NCI-H2081 (cell line): ENCODE measurements around the gene RNF114.
A peak's percentile ranks its signal among the peaks of the same experiment; 100 is the strongest.
"Not testable (repeated sequence)": the region's sequence is repeated elsewhere in the genome, so short reads cannot be mapped to it uniquely, and the experiment has no call there.

Source experiments
- DNase-seq, 2 experiments: peaks; one replicate each; lab custom pipeline; 2025; lab: John Stamatoyannopoulos, UW

RNF114 gene

DNA sequence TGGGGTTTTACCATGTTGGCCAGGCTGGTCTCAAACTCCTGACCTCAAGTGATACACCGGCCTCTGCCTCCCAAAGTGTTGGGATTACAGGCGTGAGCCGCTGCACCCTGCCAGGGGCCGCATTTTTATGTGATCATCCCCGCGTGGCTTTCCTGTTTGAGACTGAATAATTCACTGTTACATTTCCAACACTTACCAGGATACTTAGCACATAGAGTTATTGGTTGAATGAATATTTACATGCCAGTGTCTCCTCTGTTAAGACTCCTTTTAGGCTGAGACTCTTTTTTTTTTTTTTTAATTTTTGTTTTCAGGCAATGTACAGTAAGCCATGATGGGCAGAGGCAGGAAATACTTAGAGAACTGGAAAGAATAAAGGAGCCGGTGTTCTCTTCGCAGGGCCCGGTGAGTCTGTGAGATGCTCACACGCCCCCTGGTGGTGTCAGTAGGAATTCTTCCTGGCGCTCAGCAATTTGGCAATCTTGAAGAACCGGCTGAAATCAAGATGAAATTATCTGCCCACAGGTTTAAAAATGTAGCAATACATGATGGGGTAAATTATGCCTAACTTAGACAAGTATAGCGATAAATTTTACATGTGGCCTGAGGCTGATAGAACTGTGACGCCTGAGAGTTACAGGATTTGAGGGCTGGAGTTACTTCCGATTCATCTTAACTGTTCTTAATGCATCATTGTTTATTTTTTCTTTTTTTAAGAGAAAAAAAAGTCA is 7.6 kb upstream of the RNF114 start:
- peak; percentile 79 to 82 for DNase-seq

DNA sequence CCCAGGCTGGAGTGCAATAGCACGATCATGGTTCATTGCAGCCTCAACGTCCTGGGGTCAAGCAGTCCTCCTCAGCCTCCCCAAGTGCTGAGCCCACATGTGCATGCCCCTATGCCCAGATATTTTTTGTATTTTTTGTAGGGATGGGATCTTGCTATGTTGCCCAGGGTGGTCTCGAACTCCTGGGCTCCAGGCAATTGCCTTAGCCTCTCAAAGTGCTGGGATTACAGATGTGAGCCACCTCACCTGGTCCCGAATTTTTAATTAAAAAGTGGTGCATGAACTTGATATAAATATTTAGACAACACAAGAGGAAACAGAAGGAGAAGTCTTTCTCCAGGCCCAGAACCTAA is 7.1 kb upstream of the RNF114 start:
- DNase-seq: no peak

DNA sequence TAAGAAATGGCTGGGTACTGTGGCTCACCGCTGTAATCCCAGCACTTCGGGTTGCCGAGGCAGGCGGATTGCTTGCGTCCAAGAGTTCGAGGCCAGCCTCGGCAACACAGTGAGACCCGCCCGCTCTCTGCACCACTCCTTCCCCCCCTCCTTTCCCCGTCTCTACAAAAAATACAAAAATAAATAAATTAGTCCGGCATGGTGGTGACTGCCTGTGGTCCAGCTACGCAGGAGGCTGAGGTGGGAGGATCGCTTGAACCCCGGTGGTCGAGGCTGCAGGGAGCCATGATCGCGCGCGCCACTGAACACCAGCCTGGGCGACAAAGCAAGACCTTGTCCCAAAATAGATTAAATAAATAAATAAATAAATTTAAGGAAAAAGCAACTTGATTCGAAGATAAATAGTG is 448 bp upstream of the RNF114 start:
- peak in 1 of 2 experiments; percentile 46 for DNase-seq

DNA sequence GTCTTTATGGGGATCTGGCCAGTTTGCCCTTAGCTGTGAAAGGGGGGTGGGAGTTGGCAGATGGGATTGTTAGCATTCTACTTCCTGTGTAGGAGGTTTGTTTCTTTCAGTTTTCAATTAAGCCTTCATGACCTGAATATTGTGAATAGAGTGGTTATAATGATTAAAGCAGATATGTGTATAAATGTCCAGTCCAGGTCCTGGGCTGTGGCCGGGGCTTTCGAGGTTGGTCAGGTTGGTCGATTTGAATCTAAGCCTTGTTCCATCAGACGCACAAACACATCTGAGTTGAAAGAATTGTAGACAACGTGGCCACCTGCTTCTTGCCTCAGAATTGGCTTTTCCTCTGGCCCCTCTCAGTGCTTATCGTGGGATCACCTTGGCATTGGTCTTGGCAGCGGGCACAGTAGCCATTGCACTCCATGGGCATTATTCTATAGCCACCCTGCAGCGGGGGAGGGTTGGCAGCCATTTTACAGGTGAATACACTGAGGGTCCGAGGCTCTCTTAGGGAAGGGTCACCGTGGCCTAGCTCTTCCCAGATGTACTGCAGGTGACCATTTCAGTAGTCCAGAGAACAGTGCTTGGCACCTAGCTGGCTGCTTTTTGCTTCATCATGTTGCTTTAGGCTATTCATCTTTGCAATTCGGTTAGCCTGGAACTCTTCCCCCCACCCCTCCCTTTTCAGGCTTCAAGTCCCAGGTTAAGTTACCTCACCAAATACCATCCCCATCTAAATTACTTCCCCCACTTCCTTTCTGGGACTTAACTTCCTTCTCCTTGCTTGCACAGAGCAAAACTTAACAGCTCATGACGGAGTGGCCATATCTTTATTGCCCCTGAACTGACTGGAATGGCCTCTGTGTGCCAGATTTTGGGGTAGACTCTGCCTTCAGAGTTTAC is 1.1 kb downstream of the RNF114 start:
- DNase-seq: no peak

DNA sequence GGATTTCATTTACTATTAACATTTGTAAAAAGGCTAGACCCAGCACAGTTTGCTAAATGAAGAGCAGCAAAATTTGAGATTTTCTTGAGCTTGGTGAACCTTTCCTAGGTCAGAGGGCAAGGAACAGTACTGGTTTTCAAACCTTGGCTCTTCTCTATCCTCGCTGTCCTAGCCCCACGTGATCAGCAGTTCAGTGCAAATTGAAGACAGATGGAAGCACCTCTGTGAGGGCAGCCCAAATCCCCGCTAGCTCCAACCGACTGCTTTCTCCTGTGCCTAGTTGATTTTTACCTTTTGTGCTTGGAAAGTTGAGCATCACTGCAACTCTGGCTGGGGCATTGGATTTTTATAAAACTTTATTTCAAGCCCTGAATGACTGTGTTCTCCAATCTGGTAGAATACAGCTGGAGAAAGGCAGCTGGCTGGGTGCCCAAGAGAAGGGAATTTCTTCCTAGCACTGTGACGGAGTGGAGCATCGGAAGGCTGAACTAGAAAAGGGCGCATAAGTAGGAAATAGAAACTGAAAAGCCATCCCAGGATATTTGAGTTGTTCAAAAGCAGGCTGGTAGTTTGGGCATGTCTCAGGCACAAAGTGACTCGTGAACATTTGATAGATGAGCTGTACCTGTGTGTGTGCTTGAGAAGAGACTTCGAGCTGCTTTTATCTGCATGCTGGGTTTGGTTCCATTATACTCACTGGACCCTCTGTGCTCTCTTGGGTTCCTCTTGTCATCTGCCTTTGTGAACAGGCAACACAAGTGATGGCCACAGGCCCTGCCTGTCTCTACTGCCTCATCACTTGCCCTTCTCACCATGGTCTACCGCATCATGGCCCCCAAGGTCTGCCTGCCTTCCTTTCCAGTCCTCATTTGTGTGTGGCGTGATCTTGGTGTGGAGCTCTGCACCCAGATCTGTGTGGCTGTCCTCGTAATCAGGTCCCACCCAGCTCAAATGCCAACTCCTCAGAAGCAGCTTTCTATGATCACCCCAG is 2.3 kb downstream of the RNF114 start:
- no peak for DNase-seq

DNA sequence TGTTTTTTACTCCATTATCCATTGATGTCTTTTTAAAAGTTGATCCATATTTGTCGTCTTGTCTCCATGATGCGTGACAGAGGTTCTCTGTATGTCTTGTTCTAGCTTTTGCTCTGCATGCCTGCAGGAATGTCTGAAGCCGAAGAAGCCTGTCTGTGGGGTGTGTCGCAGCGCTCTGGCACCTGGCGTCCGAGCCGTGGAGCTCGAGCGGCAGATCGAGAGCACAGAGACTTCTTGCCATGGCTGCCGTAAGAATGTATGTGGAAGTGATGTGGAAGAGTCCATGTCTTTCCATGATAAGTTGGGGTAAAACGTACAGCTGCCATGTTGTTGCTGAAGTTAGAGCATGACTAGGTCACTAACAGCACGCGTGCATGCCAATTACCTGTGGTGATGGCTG is 5.3 kb downstream of the RNF114 start:
- no peak for DNase-seq

DNA sequence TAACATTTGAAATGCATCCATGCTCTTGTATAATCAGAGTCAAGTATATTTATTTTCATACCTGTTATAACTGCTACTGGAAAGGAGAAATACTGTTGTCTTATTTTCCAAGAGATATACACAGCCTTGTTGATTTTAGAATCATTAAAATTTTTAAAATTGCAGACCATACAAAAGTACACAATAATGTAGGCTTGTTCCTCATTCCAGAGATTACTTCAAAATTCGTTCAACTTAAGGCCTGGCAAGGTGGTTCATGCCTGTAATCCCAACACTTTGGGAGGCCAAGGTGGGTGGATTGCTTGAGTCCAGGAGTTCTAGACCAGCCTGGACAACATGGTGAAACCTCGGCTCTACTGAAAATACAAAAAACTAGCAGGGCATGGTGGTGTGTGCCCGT is 6.1 kb downstream of the RNF114 start:
- DNase-seq: no peak

DNA sequence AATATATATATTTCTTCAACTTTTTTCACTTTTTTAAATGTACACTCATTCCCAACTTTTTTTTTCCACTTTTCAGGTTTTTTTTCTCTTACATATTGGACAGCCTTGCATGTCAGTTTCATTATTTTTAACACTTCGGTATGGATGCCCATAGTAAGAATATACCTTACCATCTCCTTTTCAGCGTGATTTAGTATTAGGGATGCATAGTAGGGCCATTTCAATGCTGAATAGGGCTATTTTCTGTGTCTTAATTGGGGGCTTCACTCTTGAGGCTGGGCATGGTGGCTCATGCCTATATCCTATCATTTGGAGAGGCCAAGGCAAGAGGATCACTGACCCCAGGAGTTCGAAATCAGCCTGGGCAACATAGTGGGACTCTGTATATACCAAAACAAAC is 6.7 kb downstream of the RNF114 start:
- DNase-seq: no peak

DNA sequence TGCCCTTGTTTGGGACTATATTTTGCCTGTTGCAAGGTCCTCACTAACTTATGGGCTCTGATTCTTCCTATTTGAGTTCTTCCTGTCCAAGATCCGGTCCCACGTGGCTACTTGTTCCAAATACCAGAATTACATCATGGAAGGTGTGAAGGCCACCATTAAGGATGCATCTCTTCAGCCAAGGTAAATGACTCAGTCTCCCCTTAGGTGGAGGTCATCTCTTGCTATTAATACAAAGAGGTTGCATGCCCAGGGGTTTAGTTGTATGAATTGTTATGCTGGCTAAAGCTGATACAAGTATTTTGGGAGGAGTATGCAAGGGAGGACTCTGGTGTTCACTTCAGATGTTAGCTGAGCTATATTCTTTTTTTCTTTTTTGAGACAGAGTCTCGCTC is 9.1 kb downstream of the RNF114 start:
- no peak for DNase-seq

DNA sequence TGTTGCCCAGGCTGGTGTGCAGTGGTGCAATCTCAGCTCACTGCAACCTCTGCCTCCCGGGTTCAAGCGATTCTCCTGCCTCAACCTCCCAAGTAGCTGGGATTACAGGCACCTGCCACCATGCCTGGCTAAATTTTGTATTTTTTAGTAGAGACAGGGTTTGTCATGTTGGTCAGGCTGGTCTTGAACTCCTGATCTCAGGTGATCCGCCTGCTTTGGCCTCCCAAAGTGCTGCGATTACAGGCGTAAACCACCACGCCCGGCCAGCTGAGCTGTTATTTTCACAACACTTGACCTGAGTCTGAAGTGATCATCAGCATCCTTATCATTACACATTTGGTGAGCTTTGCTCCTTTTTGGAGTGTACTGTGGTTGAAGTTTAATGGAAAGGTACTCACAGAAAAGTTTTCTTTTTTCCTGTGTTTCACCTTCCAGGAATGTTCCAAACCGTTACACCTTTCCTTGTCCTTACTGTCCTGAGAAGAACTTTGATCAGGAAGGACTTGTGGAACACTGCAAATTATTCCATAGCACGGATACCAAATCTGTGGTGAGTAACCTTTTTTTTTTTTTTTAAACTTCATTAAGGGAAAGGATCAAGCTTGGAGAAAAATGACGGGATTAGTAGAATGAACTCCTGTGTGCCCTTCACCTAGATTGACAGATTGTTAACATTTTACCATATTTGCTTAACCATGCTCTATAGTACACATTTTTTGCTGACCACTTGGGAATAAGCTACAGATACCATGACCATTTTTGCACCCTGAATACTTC is 9.7 kb downstream of the RNF114 start:
- DNase-seq: no peak

DNA sequence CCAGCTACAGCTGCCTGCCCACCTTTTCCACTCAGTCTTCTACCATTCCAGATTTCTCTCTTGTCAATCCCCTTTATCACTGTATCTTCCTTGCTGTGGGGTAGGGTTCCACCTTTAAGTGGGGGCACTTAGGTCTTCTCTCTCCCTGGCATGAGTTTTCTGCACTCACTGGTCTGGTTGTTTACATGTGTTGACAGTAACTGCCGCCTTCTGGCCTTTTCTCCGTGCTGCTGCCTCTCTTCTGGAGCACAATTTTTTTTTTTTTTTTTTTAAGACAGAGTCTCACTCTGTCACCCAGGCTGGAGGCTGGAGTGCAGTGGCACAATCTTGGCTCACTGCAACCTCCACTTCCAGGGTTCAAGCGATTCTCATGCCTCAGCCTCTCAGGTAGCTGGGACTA is 12.0 kb downstream of the RNF114 start:
- DNase-seq: no peak

DNA sequence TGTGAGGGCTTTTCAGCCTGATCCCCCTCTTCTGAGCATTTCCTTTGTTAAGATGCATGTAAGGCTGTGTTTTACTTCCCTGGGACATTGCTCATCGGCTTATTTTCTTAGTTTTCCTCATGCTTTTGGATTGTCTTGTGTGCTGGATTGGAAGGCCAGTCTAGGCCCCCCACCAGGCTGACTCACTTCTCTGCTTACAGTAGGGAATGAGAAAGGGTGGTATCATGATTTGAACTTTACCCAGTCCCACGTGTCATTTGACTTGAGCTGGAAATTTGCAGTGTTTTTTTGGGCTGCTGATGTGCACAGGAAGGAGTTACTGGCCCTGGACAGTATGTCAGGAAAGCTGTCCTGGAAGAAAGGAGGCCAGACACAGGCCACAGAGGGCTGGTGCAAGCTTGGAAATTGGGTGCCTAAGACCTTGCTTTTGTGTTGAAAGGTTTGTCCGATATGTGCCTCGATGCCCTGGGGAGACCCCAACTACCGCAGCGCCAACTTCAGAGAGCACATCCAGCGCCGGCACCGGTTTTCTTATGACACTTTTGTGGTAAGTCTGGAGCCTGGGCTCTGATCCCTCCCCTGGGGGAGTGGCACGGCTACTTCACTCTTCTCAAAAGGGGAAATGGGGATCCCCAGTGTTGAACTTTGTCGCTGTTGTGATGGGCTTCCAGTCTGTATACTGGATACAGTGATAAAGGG is 12.8 kb downstream of the RNF114 start:
- DNase-seq: no peak

DNA sequence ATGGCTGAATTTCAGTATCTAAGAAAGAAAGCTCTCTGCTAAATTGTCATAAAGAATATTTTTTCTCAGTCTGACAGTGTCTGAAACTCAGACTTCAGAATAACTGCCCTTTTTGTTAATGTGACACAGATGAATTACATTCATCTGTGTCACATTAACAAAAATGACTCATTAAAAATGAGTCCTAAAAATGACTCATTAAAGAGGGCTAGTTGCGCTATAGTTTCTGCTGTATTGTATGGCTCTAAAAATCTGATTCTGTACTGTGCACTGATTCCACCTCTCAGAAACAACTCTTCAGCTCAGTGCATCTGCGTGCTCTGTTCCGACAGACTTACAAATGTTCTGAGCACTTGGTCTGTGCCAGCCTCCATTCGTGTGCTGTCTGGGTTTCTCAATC is 15.0 kb downstream of the RNF114 start:
- no peak for DNase-seq

DNA sequence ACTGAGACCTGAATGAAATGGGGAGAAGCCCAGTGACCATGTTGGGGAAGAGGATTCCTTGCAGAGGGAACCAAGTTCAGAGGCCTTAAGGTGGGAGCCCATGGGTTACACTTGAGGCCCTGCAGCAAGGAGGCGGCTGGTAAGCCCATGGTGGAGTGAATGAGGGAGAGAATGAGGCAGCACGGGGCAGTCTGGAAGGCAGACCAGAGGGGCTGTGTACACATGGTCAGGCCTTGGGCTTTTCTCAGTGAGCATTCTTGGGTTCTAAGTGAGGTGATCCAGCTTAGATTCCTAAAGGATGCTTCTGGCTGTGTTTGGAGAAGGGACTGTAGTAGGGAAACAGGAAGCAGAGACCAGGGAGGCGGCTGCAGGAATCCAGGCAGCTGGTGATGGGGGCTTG is 19.0 kb downstream of the RNF114 start:
- no peak for DNase-seq

DNA sequence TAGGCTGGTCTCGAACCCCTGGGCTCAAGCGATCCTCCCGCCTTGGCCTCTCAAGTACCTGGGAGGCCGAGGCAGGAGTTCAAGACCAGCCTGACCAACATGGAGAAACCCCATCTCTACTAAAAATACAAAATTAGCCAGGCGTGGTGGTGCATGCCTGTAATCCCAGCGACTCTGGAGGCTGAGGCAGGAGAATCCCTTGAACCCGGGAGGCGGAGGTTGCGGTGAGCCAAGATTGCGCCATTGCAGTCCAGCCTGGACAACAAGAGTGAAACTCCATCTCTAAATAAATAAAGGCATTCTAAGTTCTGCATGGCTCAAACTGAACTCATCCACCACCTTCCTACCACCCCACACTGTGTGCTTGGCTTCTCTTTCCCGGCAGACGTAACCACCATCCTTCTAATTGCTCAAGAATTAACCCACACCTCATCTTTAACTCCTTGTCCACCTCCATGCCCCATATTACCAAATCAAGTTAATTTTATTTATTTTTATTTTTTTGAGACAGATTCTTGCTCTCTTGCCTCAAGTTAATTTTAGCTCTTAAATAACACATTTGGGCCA is 19.7 kb downstream of the RNF114 start:
- not testable (repeated sequence) for DNase-seq

DNA sequence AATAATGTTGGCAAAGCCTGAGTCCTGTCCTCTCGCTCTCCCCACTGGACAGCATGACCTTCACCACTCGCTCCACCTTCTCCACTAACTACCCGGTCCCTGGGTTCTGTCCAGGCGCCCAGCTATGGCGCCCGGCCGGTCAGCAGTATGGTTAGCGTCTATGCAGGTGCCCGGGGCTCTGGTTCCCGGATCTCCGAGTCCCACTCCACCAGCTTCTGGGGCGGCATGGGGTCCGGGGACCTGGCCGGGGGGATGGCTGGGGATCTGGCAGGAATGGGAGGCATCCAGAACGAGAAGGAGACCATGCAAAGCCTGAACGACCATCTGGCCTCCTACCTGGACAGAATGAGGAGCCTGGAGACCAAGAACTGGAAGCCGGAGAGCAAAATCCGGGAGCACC is 20.5 kb downstream of the RNF114 start:
- no peak for DNase-seq

DNA sequence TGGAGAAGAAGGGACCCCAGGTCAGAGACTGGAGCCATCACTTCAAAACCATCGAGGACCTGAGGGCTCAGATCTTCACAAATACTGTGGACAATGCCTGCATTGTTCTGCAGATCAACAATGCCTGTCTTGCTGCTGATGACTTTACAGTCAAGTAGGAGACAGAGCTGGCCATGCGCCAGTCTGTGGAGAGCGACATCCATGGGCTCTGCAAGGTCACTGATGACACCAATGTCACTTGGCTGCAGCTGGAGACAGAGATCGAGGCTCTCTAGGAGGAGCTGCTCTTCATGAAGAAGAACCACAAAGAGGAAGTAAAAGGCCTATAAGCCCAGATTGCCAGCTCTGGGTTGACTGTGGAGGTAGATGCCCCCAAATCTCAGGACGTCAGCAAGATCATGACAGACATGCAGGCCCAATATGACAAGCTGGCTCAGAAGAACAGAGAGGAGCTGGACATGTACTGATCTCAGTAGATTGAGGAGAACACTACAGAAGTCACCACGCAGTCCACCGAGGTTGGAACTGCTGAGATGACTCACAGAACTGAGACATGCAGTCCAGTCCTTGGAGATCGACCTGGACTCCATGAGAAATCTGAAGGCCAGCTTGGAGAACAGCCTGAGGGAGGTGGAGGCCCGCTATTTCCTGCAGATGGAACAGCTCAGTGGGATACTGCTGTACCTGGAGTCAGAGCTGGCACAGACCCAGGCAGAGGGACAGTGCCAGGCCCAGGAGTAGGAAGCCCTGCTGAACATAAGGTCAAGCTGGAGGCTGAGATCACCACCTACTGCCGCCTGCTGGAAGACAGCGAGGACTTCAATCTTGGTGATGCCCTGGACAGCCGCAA is 21.1 kb downstream of the RNF114 start:
- DNase-seq: not testable (repeated sequence)

DNA sequence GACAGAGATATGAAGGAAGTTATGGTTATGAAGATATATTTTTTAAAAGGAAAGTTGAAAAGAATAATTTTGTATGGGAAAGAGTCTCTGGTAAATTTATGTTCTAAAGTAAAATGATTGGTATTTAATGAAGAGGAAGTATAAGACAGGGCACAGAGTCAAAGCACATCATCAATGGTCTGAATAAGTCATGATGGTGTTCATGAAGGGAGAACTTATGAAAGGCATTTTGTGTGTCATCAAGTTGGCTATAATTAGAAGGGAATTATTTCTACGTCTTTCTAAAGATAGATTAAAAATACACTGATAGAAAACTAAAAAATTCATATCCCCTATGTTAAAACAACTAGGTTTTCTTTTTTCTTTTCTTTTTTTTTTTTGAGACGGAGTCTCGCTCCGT is 25.2 kb downstream of the RNF114 start:
- DNase-seq: no peak

DNA sequence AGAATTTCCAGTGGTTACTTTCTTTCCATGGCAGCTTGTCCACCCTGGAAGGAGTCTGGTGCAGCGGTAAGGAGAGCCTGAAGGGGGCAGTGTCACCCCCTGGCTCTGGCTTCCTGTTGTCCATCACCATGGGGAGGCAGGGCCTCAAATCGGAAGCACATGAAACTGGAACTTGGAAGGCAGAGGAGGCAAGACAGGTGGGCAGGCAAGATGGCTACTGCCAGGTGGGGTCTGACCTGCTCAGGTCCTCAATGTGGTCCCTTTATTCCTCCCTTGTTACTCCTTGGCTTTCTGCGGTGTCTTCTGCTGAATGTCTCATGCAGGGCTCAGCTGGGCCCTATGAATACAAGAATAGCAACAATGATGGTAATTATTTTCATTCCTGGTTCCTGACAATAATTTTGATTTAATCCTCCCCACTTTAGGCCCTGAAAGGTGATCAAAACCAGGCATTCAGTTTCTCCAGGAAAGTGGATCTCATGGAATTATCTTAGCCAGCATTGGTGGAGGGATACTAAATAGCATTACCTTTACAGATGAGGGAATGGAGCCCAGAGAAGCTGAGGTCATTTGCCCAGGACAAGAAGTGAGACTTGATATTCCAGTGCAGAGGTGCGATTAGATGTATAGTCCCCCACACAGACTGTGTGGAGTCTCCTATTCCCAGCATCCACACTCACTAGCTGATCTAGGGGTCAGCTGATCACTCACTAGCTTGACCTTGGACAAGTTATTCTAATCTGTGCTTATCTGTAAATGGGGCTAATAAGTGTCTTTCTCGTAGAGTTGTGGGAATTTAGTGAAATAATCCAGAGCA is 29.0 kb downstream of the RNF114 start:
- DNase-seq: no peak
